Measurements from ENCODE around the gene CBARP. TPM values are rescaled to one million over a fixed set of nuclear protein-coding genes. Genes with fewer than 3 reads are reported as not detected.

The CBARP gene
- total and polyA plus RNA-seq, 2 donors (not counting 3 experiments of a cell fraction or from before 2014, with no cell fraction given) = 3.5 to 9.2 TPM

DNA sequence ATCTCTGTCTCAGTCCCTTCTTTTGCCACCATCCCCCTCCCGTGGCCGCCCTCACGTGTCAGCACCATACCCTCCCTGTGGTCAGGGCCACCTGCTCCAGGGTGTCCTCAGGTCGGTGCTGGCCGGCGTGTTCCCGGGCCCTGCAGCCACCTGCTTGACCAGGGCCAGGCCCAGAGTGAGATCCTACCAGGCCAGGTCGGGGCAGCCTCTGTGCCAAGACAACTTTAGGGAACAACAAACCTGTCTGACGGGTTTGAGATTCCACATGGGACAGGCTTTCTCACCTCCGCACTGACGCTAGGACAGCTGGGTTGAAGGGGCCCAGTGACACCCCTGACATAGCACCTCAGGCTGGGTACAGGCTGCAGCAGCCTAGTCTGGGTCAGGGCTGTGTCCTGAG, 56.2 kb downstream of the CBARP start:
- CTCF ChIA-PET = interaction anchor here (0.9 to 1.0 kb wide), 2 partner anchors 13 to 51 kb away, joined by 3 to 4 read pairs; no protein-coding TSS in a partner anchor
- H3K4me1 ChIP-seq (ENCODE audit: control insufficient read depth, extremely low read depth, insufficient read depth, low read length) = peaks cover 32% of the 10 kb centered on the region
- DNase-seq (ENCODE audit: low read depth, low spot score) = no peak
- H3K79me2 ChIP-seq (ENCODE audit: control insufficient read depth, insufficient read depth, low read length) = no peaks in the 10 kb centered on the region
- POLR2A ChIA-PET = no interaction called here
- FAIRE-seq = no peak
- no peak overlapping the region for H3K4me3 ChIP-seq (replicated peaks in 1 of 3; ENCODE audit: insufficient read depth in 1 of 3, low read depth in 1 of 3, low read length in 3 of 3)
- H4K20me1 ChIP-seq (replicated peaks; ENCODE audit: control insufficient read depth, extremely low read depth, insufficient read depth, low read length) = no peaks in the 10 kb centered on the region
- TF ChIP-seq POLR2A (IDR thresholded peaks at IDR 0.05; ENCODE audit: low read depth, low read length) (no peak), FOS (IDR thresholded peaks at IDR 0.05; ENCODE audit: borderline replicate concordance, insufficient read depth, low read length) (no peak), CTCF (IDR thresholded peaks at IDR 0.05; ENCODE audit: extremely low read depth in 1 of 2, insufficient read depth in 1 of 2, low read depth in 1 of 2, low read length in 2 of 2) (no peak), JUN (IDR thresholded peaks at IDR 0.05; ENCODE audit: borderline replicate concordance, insufficient read depth, insufficient read length, low read depth) (no peak), EZH2 (IDR thresholded peaks at IDR 0.05; ENCODE audit: borderline replicate concordance, low read depth, low read length, severe bottlenecking) (no peak), POLR2AphosphoS5 (IDR thresholded peaks at IDR 0.05; ENCODE audit: insufficient read depth, low read depth, low read length) (no peak)
- H3K27me3 ChIP-seq (ENCODE audit: control insufficient read depth in 2 of 2, insufficient read depth in 2 of 2, low read length in 2 of 2) = no peaks in the 10 kb centered on the region
- intact Hi-C loops (cut with micrococcal nuclease) (loop anchor here (5.0 kb wide), 1 partner anchor 159 kb away; the partner anchor contains the start of genes RNU6-2 and TMEM259), dilution Hi-C loops (cut with MboI; ENCODE audit: extremely low pct_ligation_motif_present, low sequenced_read_pairs) (no loop called here)
- no peaks in the 10 kb centered on the region for H3K36me3 ChIP-seq (ENCODE audit: control insufficient read depth in 2 of 2, extremely low read depth in 1 of 2, insufficient read depth in 2 of 2, low read length in 2 of 2)
- no peak overlapping the region for H3K9ac ChIP-seq (replicated peaks; ENCODE audit: extremely low read depth, insufficient read depth, low read length)
- no TSS peak for BruUV-seq (replicated peaks)
- no peak overlapping the region for H3K4me2 ChIP-seq (ENCODE audit: insufficient read depth, low read length)
- H2AFZ ChIP-seq (ENCODE audit: low read depth, low read length) = no peak overlapping the region
- H3K9me1 ChIP-seq (replicated peaks; ENCODE audit: control insufficient read depth, extremely low read depth, insufficient read depth, low read length) = no peaks in the 10 kb centered on the region
- no peak overlapping the region for H3K27ac ChIP-seq (ENCODE audit: insufficient read depth, low read depth, low read length)
- H3K9me3 ChIP-seq (replicated peaks; ENCODE audit: control insufficient read depth, insufficient read depth, low read length) = no peaks in the 10 kb centered on the region

Other genes with a start within 250 kb of the CBARP start
- gene GRIN3B, start 237.6 kb downstream of the CBARP start, total RNA-seq = 0.69 and 0.82 TPM in 2 replicates
- 0.43 and 0.81 TPM in 2 replicates for gene GRIN3B, start 237.6 kb downstream of the CBARP start, polyA plus RNA-seq
- 142 and 147 TPM in 2 replicates for gene TMEM259, start 216.9 kb downstream of the CBARP start, total RNA-seq
- 297 and 430 TPM in 2 replicates for gene TMEM259, start 216.9 kb downstream of the CBARP start, polyA plus RNA-seq
- gene RNU6-2, start 216.5 kb downstream of the CBARP start, total RNA-seq = not detected in 2 replicates
- gene RNU6-2, start 216.5 kb downstream of the CBARP start, polyA plus RNA-seq = not detected in 2 replicates
- gene CNN2, start 211.4 kb downstream of the CBARP start, total RNA-seq = 280 and 286 TPM in 2 replicates
- 185 and 207 TPM in 2 replicates for gene CNN2, start 211.4 kb downstream of the CBARP start, polyA plus RNA-seq
- gene ABCA7, start 197.9 kb downstream of the CBARP start, total RNA-seq = 9.8 and 11.0 TPM in 2 replicates
- gene ABCA7, start 197.9 kb downstream of the CBARP start, polyA plus RNA-seq = 4.9 and 5.7 TPM in 2 replicates
- gene ARHGAP45, start 170.8 kb downstream of the CBARP start, total RNA-seq = 10.4 and 12.5 TPM in 2 replicates
- gene ARHGAP45, start 170.8 kb downstream of the CBARP start, polyA plus RNA-seq = 6.9 and 7.5 TPM in 2 replicates
- 252 and 272 TPM in 2 replicates for gene POLR2E, start 142.6 kb downstream of the CBARP start, total RNA-seq
- 344 and 394 TPM in 2 replicates for gene POLR2E, start 142.6 kb downstream of the CBARP start, polyA plus RNA-seq
- gene GPX4, start 134.0 kb downstream of the CBARP start, total RNA-seq = 445 and 469 TPM in 2 replicates
- 1,136 and 1,398 TPM in 2 replicates for gene GPX4, start 134.0 kb downstream of the CBARP start, polyA plus RNA-seq
- gene SBNO2, start 63.7 kb downstream of the CBARP start, total RNA-seq = 63.8 and 65.7 TPM in 2 replicates
- 31.4 and 35.8 TPM in 2 replicates for gene SBNO2, start 63.7 kb downstream of the CBARP start, polyA plus RNA-seq
- 67.1 and 75.4 TPM in 2 replicates for gene STK11, start 32.2 kb downstream of the CBARP start, total RNA-seq
- 39.4 and 48.3 TPM in 2 replicates for gene STK11, start 32.2 kb downstream of the CBARP start, polyA plus RNA-seq
- 190 and 192 TPM in 2 replicates for gene ATP5F1D, start 3.7 kb upstream of the CBARP start, total RNA-seq
- 167 and 236 TPM in 2 replicates for gene ATP5F1D, start 3.7 kb upstream of the CBARP start, polyA plus RNA-seq
- gene MIDN, start 10.6 kb upstream of the CBARP start, total RNA-seq = 85.9 and 107 TPM in 2 replicates
- gene MIDN, start 10.6 kb upstream of the CBARP start, polyA plus RNA-seq = 20.0 and 23.6 TPM in 2 replicates
- gene CIRBP, start 31.3 kb upstream of the CBARP start, total RNA-seq = 225 and 229 TPM in 2 replicates
- 267 and 439 TPM in 2 replicates for gene CIRBP, start 31.3 kb upstream of the CBARP start, polyA plus RNA-seq
- 46.7 and 47.5 TPM in 2 replicates for gene FAM174C, start 37.5 kb upstream of the CBARP start, total RNA-seq
- 83.9 and 127 TPM in 2 replicates for gene FAM174C, start 37.5 kb upstream of the CBARP start, polyA plus RNA-seq
- gene EFNA2, start 47.9 kb upstream of the CBARP start, total RNA-seq = 1.1 and 2.5 TPM in 2 replicates
- 0.52 and 0.99 TPM in 2 replicates for gene EFNA2, start 47.9 kb upstream of the CBARP start, polyA plus RNA-seq
- 95.8 and 101 TPM in 2 replicates for gene NDUFS7, start 145.9 kb upstream of the CBARP start, total RNA-seq
- 224 and 352 TPM in 2 replicates for gene NDUFS7, start 145.9 kb upstream of the CBARP start, polyA plus RNA-seq
- gene GAMT, start 163.5 kb upstream of the CBARP start, total RNA-seq = 20.0 and 22.1 TPM in 2 replicates
- 36.9 and 46.8 TPM in 2 replicates for gene GAMT, start 163.5 kb upstream of the CBARP start, polyA plus RNA-seq
- 177 and 187 TPM in 2 replicates for gene DAZAP1, start 169.6 kb upstream of the CBARP start, total RNA-seq
- 50.1 and 51.5 TPM in 2 replicates for gene DAZAP1, start 169.6 kb upstream of the CBARP start, polyA plus RNA-seq
- 1,260 and 1,287 TPM in 2 replicates for gene RPS15, start 200.4 kb upstream of the CBARP start, total RNA-seq
- 2,646 and 3,270 TPM in 2 replicates for gene RPS15, start 200.4 kb upstream of the CBARP start, polyA plus RNA-seq
- 0.04 and 0.23 TPM in 2 replicates for gene APC2, start 212.1 kb upstream of the CBARP start, total RNA-seq
- 0.01 and 0.05 TPM in 2 replicates for gene APC2, start 212.1 kb upstream of the CBARP start, polyA plus RNA-seq
- 28.0 and 29.0 TPM in 2 replicates for gene C19orf25, start 241.2 kb upstream of the CBARP start, total RNA-seq
- 34.6 and 40.3 TPM in 2 replicates for gene C19orf25, start 241.2 kb upstream of the CBARP start, polyA plus RNA-seq